Measurements from ENCODE around the gene COBL.

Gene COBL

GRCh38 chr7:50974240-50974639, 342.4 kb downstream of the COBL start:
- DNase-seq, result no peak

DNA sequence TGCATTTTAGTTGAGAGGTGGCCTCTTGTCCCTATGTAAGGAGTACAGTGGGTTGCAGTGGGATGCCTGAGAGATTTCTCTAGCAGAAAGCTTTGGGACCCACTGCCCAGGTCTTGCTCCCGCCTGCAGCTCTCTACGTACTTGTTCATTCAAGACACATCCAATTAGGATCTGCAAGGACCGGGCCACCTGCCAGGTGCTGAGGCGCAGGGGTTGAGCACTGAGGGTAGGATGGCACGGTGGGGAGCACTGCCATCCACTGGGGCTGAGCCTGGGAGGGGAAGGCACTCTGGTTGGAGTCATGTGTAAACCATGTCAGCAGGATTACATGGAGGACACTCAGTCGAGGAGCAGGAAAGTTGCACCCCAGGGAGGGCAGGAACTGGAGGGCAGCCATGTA, 342.8 kb downstream of the COBL start:
- no peak for DNase-seq

DNA sequence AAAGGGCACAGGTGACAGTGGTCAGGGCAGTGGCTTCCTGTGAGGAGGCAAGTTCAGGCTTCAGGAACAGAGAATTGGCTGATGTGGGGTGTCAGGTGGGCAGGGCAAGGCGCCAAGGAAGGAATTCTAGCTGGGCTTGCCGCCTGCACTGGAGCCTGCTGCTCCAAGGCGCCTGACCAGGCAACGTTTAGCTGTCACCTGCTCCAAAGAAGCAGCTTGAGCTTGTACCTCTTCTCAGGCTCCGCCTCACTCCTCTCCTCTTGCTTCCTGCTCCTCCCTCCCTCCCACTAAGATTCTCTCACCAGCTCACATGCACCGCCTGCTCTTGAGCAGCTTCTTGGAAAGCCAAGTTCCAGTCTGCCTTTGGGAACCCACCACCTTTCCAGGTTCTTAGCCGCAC, 346.5 kb downstream of the COBL start:
- DNase-seq, result no peak

All from nucleus accumbens (tissue), 56 donors.